Right renal cortex interstitium (tissue), 3 donors: ENCODE results near the gene HS2ST1. TPM values are rescaled to one million over a fixed set of nuclear protein-coding genes. Genes with fewer than 3 reads are reported as not detected.
A peak's percentile ranks its signal among the peaks of the same experiment; 100 is the strongest.
"Not testable (repeated sequence)": the region's sequence is repeated elsewhere in the genome, so short reads cannot be mapped to it uniquely, and the experiment has no call there.

Experiments used
- DNase-seq, 3 donors: peaks; one replicate each; pipeline ENCODE4 v3.0.0-alpha.2; 2013; ENCODE audit warnings: low read depth in 3 of 3, low spot score in 2 of 3
- polyA plus RNA-seq, 3 donors: library from polyadenylated mRNA; unstranded; fragments of 120-200 nt; gene quantifications; one replicate each; pipeline ENCODE4 v1.2.1, GENCODE V29; 2013; ENCODE audit not compliant: insufficient read length in 3 of 3

Gene HS2ST1
- polyA plus RNA-seq, 3 donors: 45.6 to 52.2 (median 49.6) TPM

- DNase-seq: no peak
Observed at GRCh38 chr1:87004857-87005256, 90.4 kb downstream of the HS2ST1 start.

DNA sequence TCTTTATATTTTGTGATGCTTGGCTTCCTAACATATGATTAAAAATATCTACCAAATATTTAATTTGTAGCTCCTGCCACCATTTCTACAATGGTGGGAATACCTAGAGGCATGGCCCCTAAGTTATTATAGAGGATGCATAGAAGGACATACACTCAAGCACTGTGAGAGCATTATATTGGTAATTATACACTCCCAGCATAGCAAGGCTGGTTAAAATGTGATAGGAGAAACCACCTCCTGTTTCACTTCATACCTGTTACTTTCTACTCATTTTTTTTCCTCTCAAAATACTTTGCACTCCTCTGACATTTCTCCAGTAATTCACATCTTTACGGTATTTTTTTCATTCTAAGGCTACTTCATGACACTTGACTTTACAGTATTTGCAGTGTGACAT lies 92.9 kb downstream of the HS2ST1 start:
- no peak for DNase-seq

DNA sequence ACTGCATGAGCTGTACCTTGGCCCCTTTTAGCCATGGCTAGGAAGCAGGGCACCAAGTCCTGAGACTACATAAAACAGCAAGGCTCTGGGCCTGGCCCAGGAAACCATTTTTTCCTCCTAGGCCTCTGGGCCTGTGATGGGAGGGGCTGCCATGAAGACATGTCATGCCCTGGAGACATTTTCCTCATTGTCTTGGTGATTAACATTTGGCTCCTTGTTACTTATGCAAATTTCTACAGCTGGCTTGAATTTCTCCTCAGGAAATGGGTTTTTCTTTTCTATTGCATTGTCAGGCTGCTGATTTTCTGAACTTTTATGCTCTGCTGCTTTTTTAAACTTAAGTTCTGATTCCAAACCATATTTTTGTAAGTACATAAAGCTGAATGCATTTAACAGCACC lies 99.0 kb downstream of the HS2ST1 start:
- not testable (repeated sequence) for DNase-seq

- DNase-seq: no peak
Observed at GRCh38 chr1:87017998-87018672, 103.7 kb downstream of the HS2ST1 start.

DNA sequence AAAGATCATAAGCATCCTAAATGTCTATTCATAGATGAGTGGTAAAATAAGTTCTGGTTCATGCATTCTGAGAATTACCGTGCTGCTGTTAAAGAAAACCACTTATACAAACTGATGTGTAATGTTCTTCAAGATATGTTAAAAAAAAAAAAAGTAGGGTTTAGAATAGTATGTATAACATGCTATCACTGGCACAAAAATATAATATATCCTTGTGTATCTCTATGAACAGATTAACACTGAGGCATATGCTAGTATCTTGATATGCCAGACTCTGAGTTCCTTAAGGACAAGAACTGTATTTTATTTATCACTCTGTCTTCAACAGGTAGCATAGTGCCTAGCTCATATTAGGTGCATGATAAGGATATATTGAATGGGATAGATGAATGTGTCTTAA lies 108.9 kb downstream of the HS2ST1 start:
- DNase-seq: no peak

DNA sequence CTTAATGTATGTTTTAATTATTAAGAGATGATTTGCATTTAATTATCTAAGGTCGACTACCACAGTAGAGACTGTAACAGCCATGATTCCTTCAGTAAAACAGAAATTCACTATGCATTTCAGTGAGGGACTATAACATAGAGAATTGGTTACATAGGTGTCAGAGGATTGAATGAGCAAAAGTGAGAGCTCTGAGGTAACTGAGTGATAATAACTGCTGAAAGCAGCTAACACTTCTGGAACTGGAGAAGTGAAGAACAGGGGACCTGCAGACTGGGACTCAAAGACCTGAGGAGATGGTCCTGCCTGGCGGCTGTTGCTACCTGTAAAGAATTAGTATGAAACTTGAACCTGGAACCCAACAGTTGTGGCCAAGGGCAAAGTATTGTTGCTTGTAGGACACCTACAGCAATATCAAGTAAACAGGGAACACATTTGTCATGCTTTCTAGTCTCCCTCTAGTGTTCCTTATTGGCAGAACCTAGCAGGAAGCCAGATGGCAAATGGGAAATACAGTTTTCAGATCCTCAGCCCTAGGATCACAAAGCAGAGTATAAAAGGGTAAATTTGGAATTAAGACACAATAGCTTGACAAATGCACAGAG lies 110.6 kb downstream of the HS2ST1 start:
- peak; percentile 10 to 12 (median 12) for DNase-seq

GRCh38 chr1:87027561-87027960 lies 113.1 kb downstream of the HS2ST1 start:
- DNase-seq: not testable (repeated sequence)

DNA sequence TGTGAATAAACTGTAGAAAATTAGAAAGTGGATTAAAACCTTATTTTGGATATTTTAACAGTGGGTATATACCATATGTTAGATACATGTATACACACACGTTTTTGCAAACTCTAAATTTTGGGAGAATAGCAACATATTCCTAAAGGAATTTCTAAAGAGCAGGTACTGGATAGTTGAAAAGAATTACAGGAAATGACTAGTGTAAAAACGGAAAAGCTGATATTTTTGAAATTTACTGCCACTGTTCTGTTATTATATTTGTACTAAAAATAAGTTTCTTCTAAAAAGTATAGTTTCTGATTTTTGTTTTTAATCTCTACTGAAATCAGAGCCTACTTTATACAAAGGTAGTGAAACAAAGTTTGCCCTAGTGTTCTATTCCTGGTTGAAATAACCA lies 114.1 kb downstream of the HS2ST1 start:
- DNase-seq: no peak

DNA sequence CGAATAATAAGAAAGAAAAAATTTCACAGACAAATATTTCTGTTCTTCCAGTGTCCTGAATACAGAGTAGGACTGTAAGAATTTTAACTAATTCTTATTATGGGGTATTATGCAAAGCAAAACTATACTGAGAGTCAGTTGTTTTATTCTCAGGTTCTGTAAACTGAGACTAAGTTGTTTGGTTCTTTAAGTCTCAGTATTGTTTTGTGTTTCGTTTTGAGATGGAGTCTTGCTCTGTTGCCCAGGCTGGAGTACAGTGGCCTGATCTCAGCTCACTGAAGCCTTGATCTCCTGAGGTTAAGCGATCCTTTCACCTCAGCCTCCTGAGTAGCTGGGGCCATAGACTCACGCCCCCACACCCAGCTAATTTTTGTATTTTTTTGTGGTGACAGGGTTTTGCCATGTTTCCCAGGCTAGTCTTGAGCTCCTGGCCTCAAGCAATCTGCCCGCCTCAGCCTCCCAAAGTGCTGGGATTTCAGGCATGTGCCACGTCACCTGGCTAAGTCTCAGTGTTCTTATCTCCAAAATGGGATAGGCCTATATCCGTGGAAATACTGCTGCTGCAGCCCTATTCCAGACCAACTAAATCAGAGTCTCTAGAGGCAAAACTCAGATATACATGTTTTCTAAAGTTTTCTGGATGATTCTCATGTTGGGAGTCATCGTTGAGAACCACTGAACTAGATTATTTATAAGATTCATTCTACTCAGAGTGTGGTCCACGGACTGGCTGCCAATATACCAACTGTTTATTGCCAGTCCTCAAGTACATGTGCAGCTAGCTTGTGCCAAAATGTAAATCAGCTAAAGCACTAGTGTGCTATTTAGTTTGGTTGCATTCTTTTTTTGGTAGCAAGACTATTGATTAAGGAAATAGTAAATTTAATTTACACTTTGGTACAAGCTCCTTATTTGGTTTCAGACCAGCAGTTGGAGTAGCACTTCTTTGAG lies 116.6 kb downstream of the HS2ST1 start:
- DNase-seq: no peak

DNA sequence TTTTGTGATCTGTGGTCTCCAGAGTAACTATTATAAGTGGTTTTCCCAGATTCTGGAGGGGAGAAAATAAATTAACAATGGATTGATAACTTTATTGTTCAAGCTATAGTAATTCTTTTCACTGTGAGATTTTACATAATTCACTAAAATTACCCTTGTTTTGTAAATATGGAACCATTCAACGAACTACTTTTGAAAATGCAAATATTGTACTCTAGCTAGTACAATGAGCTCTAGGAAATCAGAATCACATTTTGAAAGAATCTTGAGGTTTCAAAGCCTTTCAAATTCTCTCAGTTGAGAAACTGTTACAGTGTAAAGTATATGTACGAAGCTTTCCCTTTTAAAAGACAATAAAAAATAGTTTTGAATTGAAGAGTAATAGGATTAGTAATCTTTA lies 119.9 kb downstream of the HS2ST1 start:
- no peak for DNase-seq

- no peak for DNase-seq
Observed at GRCh38 chr1:87039096-87039495, 124.7 kb downstream of the HS2ST1 start.

GRCh38 chr1:87042111-87042811 lies 127.8 kb downstream of the HS2ST1 start:
- DNase-seq: no peak

- no peak for DNase-seq
Observed at GRCh38 chr1:87044424-87044823, 130.0 kb downstream of the HS2ST1 start.

DNA sequence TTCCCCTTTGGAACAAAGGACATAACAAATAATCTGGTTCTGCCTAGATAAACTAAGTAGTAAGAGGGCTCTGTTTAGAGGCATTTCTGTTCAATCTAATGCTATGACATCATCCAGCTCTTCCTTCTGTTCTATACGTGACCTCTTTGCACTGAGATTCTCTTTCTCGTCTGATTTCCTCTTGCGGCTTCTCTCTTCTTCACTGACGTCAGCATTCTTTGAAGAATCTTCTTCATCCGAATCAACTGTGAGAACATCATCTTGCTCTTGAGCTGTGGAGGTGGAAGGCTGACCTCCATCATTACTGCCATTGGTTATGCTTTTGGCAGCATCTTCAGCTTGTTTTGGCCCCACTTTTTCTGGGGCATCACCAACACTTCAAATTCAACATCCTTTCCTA lies 130.4 kb downstream of the HS2ST1 start:
- no peak for DNase-seq

DNA sequence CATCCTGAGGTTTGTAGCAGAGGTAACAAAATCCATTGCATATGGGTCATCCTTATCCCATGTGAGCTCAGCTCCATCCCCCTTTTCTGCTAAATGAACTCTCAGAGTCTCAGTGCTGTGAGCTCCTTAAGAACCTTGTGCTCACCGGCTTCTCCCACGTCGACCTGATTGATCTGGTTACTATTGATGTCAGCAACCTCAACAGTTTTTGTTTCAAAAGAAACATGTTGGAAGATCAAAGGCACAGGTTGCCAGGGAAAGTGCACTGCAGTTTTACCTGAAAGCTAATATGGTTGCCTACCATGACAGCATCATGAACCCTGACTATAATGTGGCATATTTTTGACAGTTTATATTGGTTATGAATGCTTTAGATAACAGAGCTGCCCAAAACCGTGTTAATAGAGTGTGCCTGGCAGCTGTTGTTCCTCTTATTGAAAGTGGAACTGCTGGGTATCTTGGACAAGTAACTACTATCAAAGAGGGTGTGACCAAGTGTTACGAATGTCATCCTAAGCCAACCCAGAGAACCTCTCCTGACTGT lies 131.4 kb downstream of the HS2ST1 start:
- DNase-seq: no peak

GRCh38 chr1:87046951-87047350 lies 132.5 kb downstream of the HS2ST1 start:
- no peak for DNase-seq

DNA sequence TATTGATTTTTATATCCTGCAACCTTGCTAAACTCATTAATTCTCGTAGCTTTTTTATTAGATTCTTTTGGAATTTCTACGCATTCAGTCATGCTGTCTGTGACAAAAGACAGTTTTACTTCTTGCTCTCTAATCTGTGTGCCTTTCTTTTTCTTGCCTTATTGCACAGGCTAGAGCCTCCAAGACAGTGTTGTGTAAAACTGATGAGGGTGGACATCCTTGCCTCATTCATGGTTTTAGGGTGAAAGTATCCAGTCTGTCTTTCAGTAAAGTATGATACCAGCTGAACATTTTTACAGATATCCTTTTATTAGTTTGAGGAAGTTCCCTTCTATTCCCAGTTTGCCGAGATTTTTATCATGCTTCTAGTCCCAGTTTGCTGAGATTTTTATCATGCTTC lies 133.8 kb downstream of the HS2ST1 start:
- no peak for DNase-seq

- DNase-seq: no peak
Observed at GRCh38 chr1:87051965-87052364, 137.5 kb downstream of the HS2ST1 start.

DNA sequence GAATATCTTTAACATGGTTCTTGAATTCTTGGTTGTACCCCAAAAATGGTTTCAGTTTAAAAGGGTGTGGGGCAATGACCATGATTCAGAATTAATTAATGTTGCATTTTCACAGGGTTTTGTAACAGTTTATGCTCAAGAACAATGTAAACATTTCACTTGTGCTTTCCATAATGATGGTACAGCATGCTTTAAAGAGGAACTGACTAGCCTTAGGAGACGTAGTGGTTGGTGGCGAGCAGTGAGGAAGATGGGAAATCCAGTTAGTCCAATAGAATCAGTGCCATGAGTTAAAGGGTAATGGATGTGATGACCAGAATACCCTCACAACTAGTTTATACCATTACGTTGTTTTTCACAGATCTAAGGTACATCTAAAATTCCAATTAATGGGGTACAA lies 138.0 kb downstream of the HS2ST1 start:
- DNase-seq: no peak

DNA sequence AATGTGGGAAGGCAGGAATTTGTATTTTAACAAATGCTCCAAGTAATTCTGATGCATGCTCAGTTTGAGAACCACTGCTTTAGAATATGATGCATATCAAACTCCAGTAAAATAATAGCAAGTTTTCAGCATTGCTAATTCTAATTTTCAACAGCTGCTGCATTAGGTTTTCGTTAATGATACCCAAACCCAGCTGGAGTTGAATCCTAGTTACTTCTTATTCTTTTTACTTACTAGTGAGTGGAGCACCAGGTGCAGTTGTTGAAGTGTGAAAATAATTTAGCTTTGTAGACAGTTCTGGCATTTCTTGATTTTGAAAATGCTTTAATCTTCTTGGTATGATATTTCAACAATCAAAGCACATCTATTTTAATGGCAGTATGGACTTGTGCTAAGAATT lies 138.5 kb downstream of the HS2ST1 start:
- DNase-seq: no peak

DNA sequence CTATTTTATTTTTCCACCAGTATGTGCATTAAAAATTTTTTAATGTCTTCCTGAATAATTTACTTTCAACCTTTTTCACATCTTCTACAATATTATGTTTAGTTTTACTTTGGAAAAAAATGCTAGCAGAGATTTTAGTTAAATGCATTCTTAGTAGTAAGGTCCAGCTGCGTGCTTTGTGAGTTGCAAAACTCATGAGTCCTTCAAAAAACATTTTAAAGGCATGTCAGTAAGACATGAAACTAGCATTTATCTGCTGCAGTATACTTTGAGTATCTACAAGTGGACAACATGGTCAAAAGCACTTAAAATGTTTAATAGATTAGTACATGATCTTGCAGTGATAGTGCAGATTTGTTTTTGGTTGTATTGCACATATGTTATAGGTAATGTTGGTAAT lies 139.0 kb downstream of the HS2ST1 start:
- DNase-seq: no peak
